GM12878 (cell line): ENCODE data around the gene AXL. TPM values are rescaled to one million over a fixed set of nuclear protein-coding genes. Genes with fewer than 3 reads are reported as not detected.

Experiments used
- ATF3 ChIP-seq: IDR thresholded peaks from 2 replicates; pipeline ENCODE4 v1.6.1; 2011; ENCODE audit warnings: low read depth, mild to moderate bottlenecking, low read length, moderate library complexity, borderline replicate concordance; ENCODE audit errors: extremely low read depth
- BRCA1 ChIP-seq: IDR thresholded peaks from 2 replicates; pipeline ENCODE4 v1.6.1; 2011; ENCODE audit warnings: low read depth, low read length, improper control_type of control experiment
- E2F8 ChIP-seq: fragments of 450-650 bp; IDR thresholded peaks from 2 replicates; pipeline ENCODE4 v1.6.1; 2018; ENCODE audit warnings: mild to moderate bottlenecking, low read depth, moderate library complexity; ENCODE audit not compliant: partially characterized antibody
- EGR1 ChIP-seq, 2 experiments: IDR thresholded peaks; 1 replicate in 1 of 2; 2 replicates in 1 of 2; pipeline ENCODE4 v1.6.1; 2011 to 2012; ENCODE audit warnings: low read depth in 2 of 2, low read length in 2 of 2, borderline replicate concordance in 1 of 2, mild to moderate bottlenecking in 1 of 2, moderate library complexity in 1 of 2
- IRF5 ChIP-seq: fragments of 450-650 bp; IDR thresholded peaks from 2 replicates; pipeline ENCODE4 v1.6.1; 2017; ENCODE audit warnings: borderline replicate concordance
- NFYB ChIP-seq: IDR thresholded peaks from 2 replicates; pipeline ENCODE4 v1.6.1; 2011; ENCODE audit warnings: low read depth, mild to moderate bottlenecking, low read length, improper control_type of control experiment, moderate library complexity; ENCODE audit not compliant: insufficient read depth
- PAX5 ChIP-seq: IDR thresholded peaks from 2 replicates; pipeline ENCODE4 v1.6.1; 2011; ENCODE audit warnings: low read depth, low read length, borderline replicate concordance
- PML ChIP-seq: IDR thresholded peaks from 2 replicates; pipeline ENCODE4 v1.6.1; 2012; ENCODE audit warnings: low read length, inconsistent platforms
- SKIL ChIP-seq: fragments of 450-650 bp; IDR thresholded peaks from 2 replicates; pipeline ENCODE4 v1.6.1; 2017; ENCODE audit warnings: mild to moderate bottlenecking, low read depth, inconsistent platforms; ENCODE audit not compliant: poor library complexity, severe bottlenecking
- SREBF1 ChIP-seq: IDR thresholded peaks from 2 replicates; pipeline ENCODE4 v1.6.1; 2012; ENCODE audit warnings: mild to moderate bottlenecking, low read length
- polyA plus RNA-seq, 11 experiments: library from polyadenylated mRNA; depleted of rRNA in 4 of 11; unstranded in 6 of 11; stranded (reverse) in 5 of 11; fragments of >200 nt; fragmentation: Nextera tagmentation in 4 of 11; fragmentation: Illumina TruSeq in 1 of 11; extraction: Ambion mirVana in 4 of 11; extraction: Trizol in 1 of 11; gene quantifications; 1 replicate in 1 of 11; 2 replicates in 10 of 11; pipeline versions ENCODE4 v1.2.1 to v1.2.3, GENCODE V29; 2011 to 2016; ENCODE audit warnings: inconsistent platforms in 2 of 11, missing spikeins in 2 of 11, low read depth in 1 of 11
- total RNA-seq, 4 experiments: library from RNA; depleted of rRNA in 3 of 4; stranded (reverse); fragments of >200 nt in 3 of 4; fragmentation: Illumina TruSeq in 1 of 4; extraction: Trizol in 1 of 4; gene quantifications; 2 replicates each; pipeline versions ENCODE4 v1.2.1 to v1.2.3, GENCODE V29; 2013 to 2021
- TF ChIP-seq, protein P1 (sequence below): fragments of 450-650 bp; conservative IDR thresholded peaks from 2 replicates; pipeline ENCODE4 v1.6.1; 2017; ENCODE audit warnings: mild to moderate bottlenecking, moderate library complexity
- TF ChIP-seq, protein P2 (sequence below): fragments of 450-650 bp; IDR thresholded peaks from 2 replicates; pipeline ENCODE4 v1.6.1; 2017; ENCODE audit warnings: mild to moderate bottlenecking

Gene AXL
- total and polyA plus RNA-seq, 10 of the 15 experiments (the other 5 are each of a cell fraction or from before 2014, with no cell fraction given) = under 0.01 to 0.33 (median 0.07) TPM; not detected in 4

DNA sequence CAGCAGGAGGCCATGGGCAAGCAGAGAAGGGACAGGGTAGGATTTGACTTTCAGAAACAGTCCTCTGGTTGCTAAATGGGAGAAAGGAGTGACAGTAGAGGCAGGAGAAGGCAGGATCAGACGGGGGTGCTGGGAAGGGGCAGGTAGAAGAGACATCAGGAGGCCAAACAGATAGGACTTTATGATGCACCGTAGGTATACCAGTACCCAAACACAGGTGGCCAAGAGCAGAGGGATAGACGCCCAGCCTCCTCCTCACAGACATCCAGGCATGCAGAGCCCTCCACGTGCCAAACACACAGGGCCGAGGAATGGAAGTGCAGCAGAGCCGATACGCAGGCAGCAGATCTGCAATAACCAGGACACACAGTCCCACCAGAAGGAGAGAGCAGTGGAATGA, 1.3 kb upstream of the AXL start (continued):
- TF ChIP-seq SKIL = no peak
- TF ChIP-seq, protein P1, sequence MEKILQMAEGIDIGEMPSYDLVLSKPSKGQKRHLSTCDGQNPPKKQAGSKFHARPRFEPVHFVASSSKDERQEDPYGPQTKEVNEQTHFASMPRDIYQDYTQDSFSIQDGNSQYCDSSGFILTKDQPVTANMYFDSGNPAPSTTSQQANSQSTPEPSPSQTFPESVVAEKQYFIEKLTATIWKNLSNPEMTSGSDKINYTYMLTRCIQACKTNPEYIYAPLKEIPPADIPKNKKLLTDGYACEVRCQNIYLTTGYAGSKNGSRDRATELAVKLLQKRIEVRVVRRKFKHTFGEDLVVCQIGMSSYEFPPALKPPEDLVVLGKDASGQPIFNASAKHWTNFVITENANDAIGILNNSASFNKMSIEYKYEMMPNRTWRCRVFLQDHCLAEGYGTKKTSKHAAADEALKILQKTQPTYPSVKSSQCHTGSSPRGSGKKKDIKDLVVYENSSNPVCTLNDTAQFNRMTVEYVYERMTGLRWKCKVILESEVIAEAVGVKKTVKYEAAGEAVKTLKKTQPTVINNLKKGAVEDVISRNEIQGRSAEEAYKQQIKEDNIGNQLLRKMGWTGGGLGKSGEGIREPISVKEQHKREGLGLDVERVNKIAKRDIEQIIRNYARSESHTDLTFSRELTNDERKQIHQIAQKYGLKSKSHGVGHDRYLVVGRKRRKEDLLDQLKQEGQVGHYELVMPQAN = no peak
- TF ChIP-seq, protein P2, sequence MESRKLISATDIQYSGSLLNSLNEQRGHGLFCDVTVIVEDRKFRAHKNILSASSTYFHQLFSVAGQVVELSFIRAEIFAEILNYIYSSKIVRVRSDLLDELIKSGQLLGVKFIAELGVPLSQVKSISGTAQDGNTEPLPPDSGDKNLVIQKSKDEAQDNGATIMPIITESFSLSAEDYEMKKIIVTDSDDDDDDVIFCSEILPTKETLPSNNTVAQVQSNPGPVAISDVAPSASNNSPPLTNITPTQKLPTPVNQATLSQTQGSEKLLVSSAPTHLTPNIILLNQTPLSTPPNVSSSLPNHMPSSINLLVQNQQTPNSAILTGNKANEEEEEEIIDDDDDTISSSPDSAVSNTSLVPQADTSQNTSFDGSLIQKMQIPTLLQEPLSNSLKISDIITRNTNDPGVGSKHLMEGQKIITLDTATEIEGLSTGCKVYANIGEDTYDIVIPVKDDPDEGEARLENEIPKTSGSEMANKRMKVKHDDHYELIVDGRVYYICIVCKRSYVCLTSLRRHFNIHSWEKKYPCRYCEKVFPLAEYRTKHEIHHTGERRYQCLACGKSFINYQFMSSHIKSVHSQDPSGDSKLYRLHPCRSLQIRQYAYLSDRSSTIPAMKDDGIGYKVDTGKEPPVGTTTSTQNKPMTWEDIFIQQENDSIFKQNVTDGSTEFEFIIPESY = no peak
- no peak for TF ChIP-seq E2F8
- no peak for TF ChIP-seq NFYB
- TF ChIP-seq ATF3 = no peak
- TF ChIP-seq PML = no peak
- no peak for TF ChIP-seq BRCA1
- TF ChIP-seq EGR1 (IDR thresholded peaks at IDR 0.05; ENCODE audit: borderline replicate concordance in 1 of 2, low read depth in 2 of 2, low read length in 2 of 2) = no peak
- TF ChIP-seq PAX5 = no peak
- TF ChIP-seq IRF5 = no peak
- TF ChIP-seq SREBF1 = no peak
- TF ChIP-seq, all 136 proteins: peak for 0
